WERI-Rb-1 (cell line): Measurements from ENCODE around the gene HIPK4.

Experiments used
- DNase-seq: peaks from one replicate; pipeline ENCODE4 v3.0.0-alpha.2; 2020
- H3K27ac ChIP-seq: fragments of 250-450 bp; sonication (Bioruptor Pico); 2 replicates; pipeline ENCODE4 v1.5.1; 2020; ENCODE audit warnings: mild to moderate bottlenecking, moderate library complexity
- H3K27me3 ChIP-seq: fragments of 250-450 bp; sonication (Bioruptor Pico); 2 replicates; pipeline ENCODE4 v1.5.1; 2021; ENCODE audit warnings: mild to moderate bottlenecking, low read depth, moderate library complexity; ENCODE audit not compliant: insufficient read depth, severe bottlenecking
- H3K36me3 ChIP-seq: fragments of 250-450 bp; sonication (Bioruptor Pico); 2 replicates; pipeline ENCODE4 v1.5.1; 2020; ENCODE audit warnings: mild to moderate bottlenecking, moderate library complexity
- H3K4me3 ChIP-seq: 2 replicates; pipeline ENCODE4 v1.5.1; 2011; ENCODE audit warnings: low read depth, mild to moderate bottlenecking, control low read depth, low read length
- H3K9me3 ChIP-seq: fragments of 250-450 bp; sonication (Bioruptor Pico); 2 replicates; pipeline ENCODE4 v1.5.1; 2021; ENCODE audit warnings: mild to moderate bottlenecking, moderate library complexity; ENCODE audit not compliant: severe bottlenecking
- CTCF ChIP-seq: IDR thresholded peaks from 2 replicates; pipeline ENCODE4 v1.5.1; 2011; ENCODE audit warnings: low read depth, mild to moderate bottlenecking, control low read depth, inconsistent platforms, low read length

The HIPK4 gene

GRCh38 chr19:40355975-40356680 is 33.9 kb downstream of the HIPK4 start:
- Histone ChIP-seq H3K9me3 (no peaks in the 10 kb centered on the region), H3K36me3 (no peaks in the 10 kb centered on the region; the same call in 1 of the 2 replicates), H3K4me3 (no peak overlapping the region), H3K27ac (no peak overlapping the region), H3K27me3 (no peaks in the 10 kb centered on the region)
- DNase-seq = no peak
- TF ChIP-seq CTCF = no peak

DNA sequence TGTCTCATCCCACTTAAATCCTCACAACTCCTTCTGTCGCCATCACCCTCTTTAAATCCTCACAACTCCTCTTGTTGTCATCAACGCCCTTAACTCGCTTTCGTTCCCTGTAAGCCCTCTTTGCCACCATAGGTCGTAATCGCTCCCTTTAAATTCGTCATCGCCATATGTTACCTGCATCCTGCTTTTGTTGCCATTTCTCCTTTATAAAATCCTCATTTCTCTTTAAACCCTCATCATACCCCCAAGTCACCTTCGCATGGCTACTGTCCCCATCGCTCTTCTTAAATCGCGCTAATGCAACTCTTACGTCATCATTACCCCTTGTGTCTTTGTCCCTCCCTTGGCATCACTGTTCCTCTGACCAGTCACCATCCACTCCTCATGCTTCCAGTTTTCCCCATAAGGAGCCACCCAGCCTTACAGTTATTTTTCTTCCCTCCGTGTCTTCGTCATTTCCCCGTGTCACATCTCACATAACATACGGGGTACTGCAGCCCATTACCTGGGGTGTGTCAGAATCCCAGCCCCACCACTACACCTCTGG is 40.9 kb downstream of the HIPK4 start:
- peaks cover 12% of the 10 kb centered on the region for H3K36me3 ChIP-seq
- no peaks in the 10 kb centered on the region for H3K27me3 ChIP-seq
- peak overlapping the region; percentile 65 for H3K27ac ChIP-seq
- no peaks in the 10 kb centered on the region for H3K9me3 ChIP-seq
- no peak for TF ChIP-seq CTCF
- no peak for DNase-seq
- H3K4me3 ChIP-seq = peak overlapping the region; percentile 76

DNA sequence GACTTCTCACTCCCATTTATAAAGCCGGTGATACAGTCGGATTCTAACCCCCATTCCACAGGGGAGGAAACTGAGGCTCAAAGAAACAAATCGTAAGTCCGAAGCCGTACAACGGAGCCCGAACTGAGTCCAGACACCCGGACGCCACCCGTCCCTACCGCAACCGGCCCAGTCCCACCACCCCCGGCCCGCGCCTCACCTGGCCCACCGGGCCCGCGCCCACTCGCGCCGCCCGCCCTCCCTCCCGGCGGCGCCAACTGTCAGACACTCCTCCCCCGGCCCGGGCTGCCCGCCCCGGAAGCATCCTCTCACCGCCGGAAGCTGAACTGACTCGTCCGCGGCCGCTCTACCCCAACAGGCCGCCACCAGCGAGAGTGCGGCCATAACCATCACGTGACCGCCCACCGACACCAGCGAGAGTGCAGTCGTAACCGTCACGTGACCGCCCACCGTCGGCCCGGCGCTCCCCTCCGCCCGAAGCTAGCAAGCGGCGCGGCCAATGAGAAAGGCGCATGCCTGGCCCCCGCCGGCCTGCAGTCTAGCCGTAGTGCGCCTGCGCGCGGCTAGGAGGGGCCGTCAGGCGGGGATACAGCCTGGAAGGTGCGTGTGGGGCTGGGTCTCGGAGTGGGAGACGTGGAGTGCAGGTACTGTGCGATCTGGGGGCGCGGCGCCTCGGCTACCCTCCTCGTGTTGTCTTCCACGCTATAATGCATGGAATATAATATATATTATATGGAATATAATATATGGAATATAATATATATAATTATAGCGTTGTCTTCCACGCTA is 41.7 kb downstream of the HIPK4 start, which contains the start of the genes C19orf47 and PLD3:
Gene C19orf47 (minus strand): TSS at position 273 of the 789 bp plus-strand sequence. CDS start 6,540 bp downstream, outside the sequence.
Gene PLD3 (plus strand): TSS at position 571 of the 789 bp plus-strand sequence. CDS start 17,789 bp downstream, outside the sequence.
- Histone ChIP-seq H3K27ac (peak within 1 kb of the TSS; percentile 67), H3K4me3 (peak within 1 kb of the TSS; percentile 92), H3K36me3 (peaks cover 12% of the 10 kb centered on the region), H3K9me3 (no peaks in the 10 kb centered on the region), H3K27me3 (no peaks in the 10 kb centered on the region)
- no peak for TF ChIP-seq CTCF
- peak; percentile 99 for DNase-seq

DNA sequence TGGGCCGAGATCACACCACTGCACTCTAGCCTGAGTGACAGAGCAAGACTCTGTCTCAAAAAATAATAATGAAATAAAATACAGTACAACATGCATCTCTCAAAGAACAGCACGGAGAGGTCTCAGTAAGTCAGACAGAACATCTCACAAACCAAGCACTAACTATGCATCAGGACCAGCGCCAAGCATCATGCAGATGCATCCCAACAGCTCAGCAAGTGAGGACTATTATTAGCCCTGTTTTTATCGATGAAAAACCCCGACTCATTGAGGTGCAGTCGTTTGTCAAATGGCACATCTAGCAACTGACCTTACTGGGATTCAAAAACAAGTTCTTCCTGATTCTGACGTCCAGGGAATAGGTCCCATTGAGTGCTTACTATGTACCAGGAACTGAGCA is 45.6 kb downstream of the HIPK4 start:
- no peak overlapping the region for H3K27ac ChIP-seq
- H3K9me3 ChIP-seq = no peaks in the 10 kb centered on the region
- no peak for TF ChIP-seq CTCF
- no peaks in the 10 kb centered on the region for H3K27me3 ChIP-seq
- peaks cover 19% of the 10 kb centered on the region for H3K36me3 ChIP-seq
- DNase-seq = no peak
- no peak overlapping the region for H3K4me3 ChIP-seq

- no peak for TF ChIP-seq CTCF
- Histone ChIP-seq H3K27ac (no peak overlapping the region), H3K9me3 (no peaks in the 10 kb centered on the region), H3K27me3 (no peaks in the 10 kb centered on the region), H3K36me3 (peaks cover 29% of the 10 kb centered on the region), H3K4me3 (no peak overlapping the region)
- no peak for DNase-seq
Measured at GRCh38 chr19:40342644-40343311, 47.2 kb downstream of the HIPK4 start.
